Psoas muscle (tissue), 8 donors: ENCODE results near the gene PRUNE1. TPM values are rescaled to one million over a fixed set of nuclear protein-coding genes. Genes with fewer than 3 reads are reported as not detected.
A peak's percentile ranks its signal among the peaks of the same experiment; 100 is the strongest.

Experiments
- ATAC-seq, 4 donors: fragments of 200-7000 bp; cut with Tn5 transposase; one replicate each; pipeline ENCODE4 v1.9.1; 2020; ENCODE audit warnings: moderate library complexity in 3 of 4, mild to moderate bottlenecking in 2 of 4
- DNase-seq, 2 donors: peaks; one replicate each; pipeline ENCODE4 v3.0.0-alpha.2; 2020
- H3K27ac ChIP-seq: fragments of 200-600 bp; one replicate; pipeline ENCODE4 v1.8.0; 2022
- H3K27me3 ChIP-seq, 3 donors: fragments of 200-600 bp in 1 of 3; one replicate each; pipeline versions ENCODE4 v1.6.1 to v1.8.0; 2013 to 2022; ENCODE audit warnings: low read length in 2 of 3, mild to moderate bottlenecking in 2 of 3, moderate library complexity in 1 of 3; ENCODE audit not compliant: insufficient read depth in 3 of 3
- H3K36me3 ChIP-seq, 2 donors: fragments of 200-600 bp in 1 of 2; one replicate each; pipeline versions ENCODE4 v1.6.1 to v1.8.0; 2013 to 2022; ENCODE audit warnings: low read depth in 1 of 2, mild to moderate bottlenecking in 1 of 2, moderate library complexity in 1 of 2; ENCODE audit not compliant: insufficient read depth in 1 of 2
- H3K4me1 ChIP-seq: fragments of 200-600 bp; one replicate; pipeline ENCODE4 v1.8.0; 2022
- H3K4me3 ChIP-seq: fragments of 200-600 bp; one replicate; pipeline ENCODE4 v1.8.0; 2022; ENCODE audit warnings: mild to moderate bottlenecking
- H3K9me3 ChIP-seq: fragments of 200-600 bp; one replicate; pipeline ENCODE4 v1.8.0; 2022
- CTCF ChIP-seq: fragments of 200-600 bp; IDR thresholded peaks from one replicate; pipeline ENCODE4 v1.8.0; 2022; ENCODE audit warnings: antibody characterized with exemption
- WGBS, 3 donors: extraction: QIAGEN DNeasy Blood & Tissue Kit; methylation state at CpG; one replicate each; pipeline versions ENCODE4 v1.1.6 to v1.1.7; 2013; 5-methylcytosine and 5-hydroxymethylcytosine counted together
- intact Hi-C, 2 donors: fragments of 100-400 bp; cut with DNase I; formaldehyde crosslinking; loops; one replicate each; pipeline versions ENCODE4 v1.11.0 to v1.14.2; 2022
- polyA plus RNA-seq, 3 donors: library from polyadenylated mRNA; stranded (reverse); fragments of 200-250 nt; gene quantifications; one replicate each; pipeline ENCODE4 v1.2.3, GENCODE V29; 2013
- total RNA-seq, 4 donors: library from RNA; stranded (reverse); fragmentation: NEBNext Ultra II Directional in 2 of 4; extraction: Animal tissue kit (Norgen Biotek cat#: 25700) in 2 of 4; gene quantifications; one replicate each; pipeline versions ENCODE4 v1.2.1 to v1.2.4, GENCODE V29; 2021 to 2023
- donor health status: healthy with polysubstance abuse.
- donor health status: DM: no; HTN: no; CAD: no; lungs with moderate emphysema.
- donor health status: Bipolar disorder and iron deficiency.
- donor health status: healthy.
- donor health status: DM: yes; HTN: yes; CAD: no.
- donor health status: DM: no; HTN: no; CAD: no.
- donor health status: DM: no; HTN: no; CAD: no.
- donor health status: DM: yes; HTN: yes; CAD: no.

The PRUNE1 gene
- total and polyA plus RNA-seq, 7 donors: 12.4 to 33.8 (median 21.2) TPM

- DNase-seq (no peak), ATAC-seq (no peak)
- no peak overlapping the region for H3K4me3 ChIP-seq
- H3K27me3 ChIP-seq: no peaks in the 10 kb centered on the region
- H3K27ac ChIP-seq: no peak overlapping the region
- H3K9me3 ChIP-seq: no peaks in the 10 kb centered on the region
- H3K4me1 ChIP-seq: peaks cover 32% of the 10 kb centered on the region
- WGBS, 3 donors: 77 to 92% (median 82%) methylated on average over 3 of the region's 3 CpGs
- TF ChIP-seq CTCF: no peak
- H3K36me3 ChIP-seq: peaks cover 0 to 58% of the 10 kb centered on the region in 2 donors
- intact Hi-C loops: loop anchor here in 1 of 2 donors (5.0 kb wide), 1 partner anchor 75 kb away; the partner anchor contains the start of gene SETDB1
These were observed 6.2 kb upstream of the PRUNE1 start for GRCh38 chr1:151002051-151002450.

- Histone ChIP-seq H3K27ac (no peak overlapping the region), H3K4me1 (peaks cover 37% of the 10 kb centered on the region), H3K27me3 (no peaks in the 10 kb centered on the region), H3K4me3 (peak overlapping the region; percentile 75), H3K9me3 (no peaks in the 10 kb centered on the region), H3K36me3 (peaks cover 0 to 52% of the 10 kb centered on the region in 2 donors)
- intact Hi-C loops: loop anchor here in 1 of 2 donors (5.0 kb wide), 1 partner anchor 75 kb away; the partner anchor contains the start of gene SETDB1
- ATAC-seq: no peak
- no peak for TF ChIP-seq CTCF
- DNase-seq: no peak
- WGBS, 3 donors: 23 to 39% (median 32%) methylated on average over 2 of the region's 2 CpGs
These were observed 5.6 kb upstream of the PRUNE1 start for GRCh38 chr1:151002611-151003010.

- no peak for TF ChIP-seq CTCF
- ATAC-seq: no peak
- DNase-seq: no peak
- peak overlapping the region; percentile 75 for H3K4me3 ChIP-seq
- H3K27me3 ChIP-seq: no peaks in the 10 kb centered on the region
- H3K36me3 ChIP-seq: peaks cover 0 to 47% of the 10 kb centered on the region in 2 donors
- H3K4me1 ChIP-seq: peaks cover 42% of the 10 kb centered on the region
- H3K27ac ChIP-seq: no peak overlapping the region
- intact Hi-C loops: loop anchor here in 1 of 2 donors (5.0 kb wide), 1 partner anchor 76 kb away; the partner anchor contains the start of gene SETDB1
- H3K9me3 ChIP-seq: no peaks in the 10 kb centered on the region
These were observed 5.1 kb upstream of the PRUNE1 start for GRCh38 chr1:151003180-151003579.

- H3K4me1 ChIP-seq: peaks cover 53% of the 10 kb centered on the region
- WGBS, 3 donors: 6 to 15% (median 9%) methylated on average over 4 of the region's 4 CpGs
These were observed 2.4 kb upstream of the PRUNE1 start for GRCh38 chr1:151005729-151006319.

More at GRCh38 chr1:151005729-151006319, 2.4 kb upstream of the PRUNE1 start:
- DNase-seq: no peak
- peak overlapping the region; percentile 75 for H3K4me3 ChIP-seq
- intact Hi-C loops: no loop called here
- TF ChIP-seq CTCF: no peak
- peaks cover 0 to 29% of the 10 kb centered on the region in 2 donors for H3K36me3 ChIP-seq
- H3K9me3 ChIP-seq: no peaks in the 10 kb centered on the region
- ATAC-seq: no peak
- H3K27me3 ChIP-seq: no peaks in the 10 kb centered on the region
- peak overlapping the region; percentile 89 for H3K27ac ChIP-seq
